Neural progenitor cell (in vitro differentiated cells): Measurements from ENCODE around the gene CAMK1D. TPM values are rescaled to one million over a fixed set of nuclear protein-coding genes. Genes with fewer than 3 reads are reported as not detected.
"Not testable (repeated sequence)": the region's sequence is repeated elsewhere in the genome, so short reads cannot be mapped to it uniquely, and the experiment has no call there.

Source experiments
- DNase-seq: peaks from one replicate; pipeline ENCODE4 v3.0.0-alpha.2; 2016; ENCODE audit warnings: low spot score
- H2AFZ ChIP-seq: fragments of 200-600 bp; sonication (generic); replicated peaks from 2 replicates; pipeline ENCODE4 v1.6.1; 2016; ENCODE audit warnings: antibody characterized with exemption
- H3F3A ChIP-seq: fragments of 200-600 bp; sonication (generic); 2 replicates; pipeline ENCODE4 v1.6.1; 2016; ENCODE audit warnings: antibody characterized with exemption, low read depth
- H3K27ac ChIP-seq: fragments of 200-600 bp; sonication (generic); 2 replicates; pipeline ENCODE4 v1.5.1; 2016; ENCODE audit warnings: mild to moderate bottlenecking
- H3K27me3 ChIP-seq: fragments of 200-600 bp; sonication (generic); 2 replicates; pipeline ENCODE4 v1.6.1; 2016; ENCODE audit warnings: mild to moderate bottlenecking, moderate library complexity
- H3K36me3 ChIP-seq: fragments of 200-600 bp; sonication (generic); 2 replicates; pipeline ENCODE4 v1.5.1; 2016
- H3K4me1 ChIP-seq: fragments of 200-600 bp; sonication (generic); 2 replicates; pipeline ENCODE4 v1.6.1; 2016; ENCODE audit warnings: mixed run types
- H3K4me2 ChIP-seq: fragments of 200-600 bp; sonication (generic); 2 replicates; pipeline ENCODE4 v1.6.1; 2016
- H3K4me3 ChIP-seq: fragments of 200-600 bp; sonication (generic); 2 replicates; pipeline ENCODE4 v1.5.1; 2016
- H3K79me2 ChIP-seq: fragments of 200-600 bp; sonication (generic); 2 replicates; pipeline ENCODE4 v1.6.1; 2016; ENCODE audit warnings: low read depth
- H3K9ac ChIP-seq: fragments of 200-600 bp; sonication (generic); 2 replicates; pipeline ENCODE4 v1.6.1; 2016
- H3K9me3 ChIP-seq: fragments of 200-600 bp; sonication (generic); 2 replicates; pipeline ENCODE4 v1.5.1; 2016; ENCODE audit warnings: low read depth
- H4K20me1 ChIP-seq: fragments of 200-600 bp; sonication (generic); 2 replicates; pipeline ENCODE4 v1.6.1; 2016; ENCODE audit warnings: low read depth
- H3K27ac Mint-ChIP-seq: 3 replicates; pipeline ENCODE4 v1.8.0; 2021; ENCODE audit warnings: mixed read lengths
- H3K27me3 Mint-ChIP-seq: 2 replicates; pipeline ENCODE4 v1.8.0; 2022; ENCODE audit warnings: low read depth, mild to moderate bottlenecking, inconsistent platforms, moderate library complexity, mixed read lengths; ENCODE audit not compliant: insufficient read depth
- H3K36me3 Mint-ChIP-seq: 3 replicates; pipeline ENCODE4 v1.8.0; 2021; ENCODE audit warnings: mixed read lengths
- H3K4me1 Mint-ChIP-seq: 3 replicates; pipeline ENCODE4 v1.8.0; 2021; ENCODE audit warnings: mixed read lengths
- H3K4me3 Mint-ChIP-seq: 3 replicates; pipeline ENCODE4 v1.8.0; 2021; ENCODE audit warnings: mild to moderate bottlenecking, moderate library complexity, mixed read lengths
- H3K9me3 Mint-ChIP-seq: 3 replicates; pipeline ENCODE4 v1.8.0; 2020; ENCODE audit warnings: mixed read lengths
- CTCF ChIP-seq: fragments of 200-600 bp; sonication (generic); IDR thresholded peaks from 2 replicates; pipeline ENCODE4 v1.5.1; 2017; ENCODE audit warnings: antibody characterized with exemption, mild to moderate bottlenecking
- EZH2 ChIP-seq: fragments of 200-600 bp; sonication (generic); IDR thresholded peaks from 2 replicates; pipeline ENCODE4 v1.6.1; 2017; ENCODE audit warnings: antibody characterized with exemption, mild to moderate bottlenecking, moderate library complexity
- EZH2phosphoT487 ChIP-seq: fragments of 200-600 bp; sonication (generic); IDR thresholded peaks from 2 replicates; pipeline ENCODE4 v1.6.1; 2017; ENCODE audit warnings: antibody characterized with exemption
- total RNA-seq: library from RNA; depleted of rRNA; stranded (reverse); fragments of >200 nt; gene quantifications from 2 replicates; pipeline ENCODE4 v1.2.3, GENCODE V29; 2015; ENCODE audit warnings: low replicate concordance

Gene CAMK1D
- total RNA-seq, 1 donor from 2014 or later, result 7.6 TPM

- DNase-seq, result no peak
- Histone ChIP-seq H4K20me1 (no peaks in the 10 kb centered on the region), H3K27me3 (no peaks in the 10 kb centered on the region), H3F3A (no peaks in the 10 kb centered on the region), H3K79me2 (no peaks in the 10 kb centered on the region), H2AFZ (no peak overlapping the region), H3K4me2 (no peak overlapping the region), H3K9me3 (no peaks in the 10 kb centered on the region), H3K27ac (no peak overlapping the region), H3K36me3 (no peaks in the 10 kb centered on the region), H3K4me3 (no peak overlapping the region), H3K9ac (no peak overlapping the region), H3K4me1 (no peaks in the 10 kb centered on the region)
- Mint-ChIP-seq H3K36me3 (no peaks in the 10 kb centered on the region), H3K4me1 (no peaks in the 10 kb centered on the region), H3K27ac (no peak overlapping the region), H3K9me3 (no peaks in the 10 kb centered on the region), H3K4me3 (no peak overlapping the region), H3K27me3 (no peaks in the 10 kb centered on the region)
- TF ChIP-seq EZH2, result no peak
- TF ChIP-seq EZH2phosphoT487, result no peak
- TF ChIP-seq CTCF, result no peak
Measured at GRCh38 chr10:12854988-12855387, 505.6 kb downstream of the CAMK1D start.

- peaks cover 2% of the 10 kb centered on the region for H3K27me3 Mint-ChIP-seq
- no peaks in the 10 kb centered on the region for H4K20me1 ChIP-seq
Measured at GRCh38 chr10:12862459-12862858, 513.1 kb downstream of the CAMK1D start.

GRCh38 chr10:12865515-12865914 is 516.2 kb downstream of the CAMK1D start:
- H3K4me2 ChIP-seq, H3K27me3 ChIP-seq, H3K27me3 Mint-ChIP-seq, H3K4me3 ChIP-seq, DNase-seq, H3K9me3 ChIP-seq, H3K4me1 ChIP-seq, H3K27ac ChIP-seq, H4K20me1 ChIP-seq, H3K4me1 Mint-ChIP-seq, H3K4me3 Mint-ChIP-seq, H3K9ac ChIP-seq, H3K36me3 Mint-ChIP-seq, H3K27ac Mint-ChIP-seq, H2AFZ ChIP-seq, H3K36me3 ChIP-seq, H3K9me3 Mint-ChIP-seq, H3K79me2 ChIP-seq, H3F3A ChIP-seq: not testable (repeated sequence)

More at GRCh38 chr10:12862459-12862858, 513.1 kb downstream of the CAMK1D start:
- Histone ChIP-seq H3K79me2 (no peaks in the 10 kb centered on the region), H3K4me3 (no peak overlapping the region), H3K9ac (no peak overlapping the region), H3K4me1 (no peaks in the 10 kb centered on the region), H3K27ac (no peak overlapping the region), H3K9me3 (no peaks in the 10 kb centered on the region), H3K27me3 (no peaks in the 10 kb centered on the region), H3F3A (no peaks in the 10 kb centered on the region), H3K4me2 (no peak overlapping the region), H3K36me3 (no peaks in the 10 kb centered on the region), H2AFZ (no peak overlapping the region)
- no peaks in the 10 kb centered on the region for H3K36me3 Mint-ChIP-seq
- TF ChIP-seq CTCF (no peak), EZH2 (no peak), EZH2phosphoT487 (no peak)
- no peaks in the 10 kb centered on the region for H3K4me1 Mint-ChIP-seq
- no peak for DNase-seq
- no peaks in the 10 kb centered on the region for H3K9me3 Mint-ChIP-seq
- no peak overlapping the region for H3K4me3 Mint-ChIP-seq
- H3K27ac Mint-ChIP-seq, result no peak overlapping the region

- Histone ChIP-seq H3K79me2 (no peaks in the 10 kb centered on the region), H3K9ac (no peak overlapping the region), H3K4me2 (no peak overlapping the region), H3K4me3 (no peak overlapping the region), H3K4me1 (no peaks in the 10 kb centered on the region), H4K20me1 (no peaks in the 10 kb centered on the region), H3K27me3 (no peaks in the 10 kb centered on the region), H3F3A (no peaks in the 10 kb centered on the region), H3K9me3 (no peaks in the 10 kb centered on the region), H3K27ac (no peak overlapping the region), H2AFZ (no peak overlapping the region), H3K36me3 (no peaks in the 10 kb centered on the region)
- DNase-seq, result no peak
- no peaks in the 10 kb centered on the region for H3K36me3 Mint-ChIP-seq
- no peaks in the 10 kb centered on the region for H3K9me3 Mint-ChIP-seq
- TF ChIP-seq EZH2phosphoT487, result no peak
- no peak for TF ChIP-seq CTCF
- TF ChIP-seq EZH2, result no peak
- no peak overlapping the region for H3K4me3 Mint-ChIP-seq
- H3K27ac Mint-ChIP-seq, result no peak overlapping the region
- H3K27me3 Mint-ChIP-seq, result peaks cover 4% of the 10 kb centered on the region
- H3K4me1 Mint-ChIP-seq, result no peaks in the 10 kb centered on the region
Measured at GRCh38 chr10:12868229-12868628, 518.9 kb downstream of the CAMK1D start.
